Midbrain (tissue), 1 donor: ENCODE data around the gene PPP5C.
A peak's percentile ranks its signal among the peaks of the same experiment; 100 is the strongest.
"Not testable (repeated sequence)": the region's sequence is repeated elsewhere in the genome, so short reads cannot be mapped to it uniquely, and the experiment has no call there.

Experiments
- DNase-seq: peaks from one replicate; lab custom pipeline; 2025; lab: John Stamatoyannopoulos, UW

Gene PPP5C, protein sequence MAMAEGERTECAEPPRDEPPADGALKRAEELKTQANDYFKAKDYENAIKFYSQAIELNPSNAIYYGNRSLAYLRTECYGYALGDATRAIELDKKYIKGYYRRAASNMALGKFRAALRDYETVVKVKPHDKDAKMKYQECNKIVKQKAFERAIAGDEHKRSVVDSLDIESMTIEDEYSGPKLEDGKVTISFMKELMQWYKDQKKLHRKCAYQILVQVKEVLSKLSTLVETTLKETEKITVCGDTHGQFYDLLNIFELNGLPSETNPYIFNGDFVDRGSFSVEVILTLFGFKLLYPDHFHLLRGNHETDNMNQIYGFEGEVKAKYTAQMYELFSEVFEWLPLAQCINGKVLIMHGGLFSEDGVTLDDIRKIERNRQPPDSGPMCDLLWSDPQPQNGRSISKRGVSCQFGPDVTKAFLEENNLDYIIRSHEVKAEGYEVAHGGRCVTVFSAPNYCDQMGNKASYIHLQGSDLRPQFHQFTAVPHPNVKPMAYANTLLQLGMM

DNA sequence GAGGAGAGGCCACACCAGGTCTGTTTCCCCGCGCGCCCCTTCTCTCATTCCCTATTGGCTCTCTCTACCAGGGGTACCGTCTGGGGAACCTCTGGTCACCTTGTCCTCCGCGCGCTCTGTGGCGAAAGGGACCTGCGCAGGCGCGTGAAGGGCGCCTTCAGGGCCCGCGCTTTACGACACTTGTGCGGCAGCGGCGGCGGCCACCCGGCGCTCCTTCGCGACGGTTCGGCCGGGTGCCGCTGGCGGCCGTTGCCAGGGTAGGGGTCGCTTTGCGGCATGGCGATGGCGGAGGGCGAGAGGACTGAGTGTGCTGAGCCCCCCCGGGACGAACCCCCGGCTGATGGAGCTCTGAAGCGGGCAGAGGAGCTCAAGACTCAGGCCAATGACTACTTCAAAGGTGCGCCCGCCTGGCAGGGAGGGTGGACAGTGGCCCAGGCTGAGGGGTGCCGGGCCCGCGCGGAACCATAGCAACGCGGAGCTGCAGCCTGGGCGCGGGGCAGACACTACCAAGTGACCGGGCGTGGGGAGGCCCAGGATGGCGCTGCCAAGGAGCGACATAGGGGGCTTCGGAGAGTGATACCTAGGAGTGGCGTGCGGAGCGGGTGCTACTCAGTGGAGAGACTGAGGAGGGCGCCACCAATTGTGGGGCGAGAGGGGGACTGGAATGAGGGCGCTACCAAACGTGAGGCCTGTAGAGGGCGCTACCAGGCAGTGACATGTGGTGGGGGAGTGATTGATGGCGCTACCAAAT lies at the start of gene PPP5C:
Gene PPP5C, plus strand, starts transcription at position 267 of the 751 bp plus-strand sequence. Its CDS starts 10 bp downstream, at position 277.
- DNase-seq, result peak; percentile 88

DNA sequence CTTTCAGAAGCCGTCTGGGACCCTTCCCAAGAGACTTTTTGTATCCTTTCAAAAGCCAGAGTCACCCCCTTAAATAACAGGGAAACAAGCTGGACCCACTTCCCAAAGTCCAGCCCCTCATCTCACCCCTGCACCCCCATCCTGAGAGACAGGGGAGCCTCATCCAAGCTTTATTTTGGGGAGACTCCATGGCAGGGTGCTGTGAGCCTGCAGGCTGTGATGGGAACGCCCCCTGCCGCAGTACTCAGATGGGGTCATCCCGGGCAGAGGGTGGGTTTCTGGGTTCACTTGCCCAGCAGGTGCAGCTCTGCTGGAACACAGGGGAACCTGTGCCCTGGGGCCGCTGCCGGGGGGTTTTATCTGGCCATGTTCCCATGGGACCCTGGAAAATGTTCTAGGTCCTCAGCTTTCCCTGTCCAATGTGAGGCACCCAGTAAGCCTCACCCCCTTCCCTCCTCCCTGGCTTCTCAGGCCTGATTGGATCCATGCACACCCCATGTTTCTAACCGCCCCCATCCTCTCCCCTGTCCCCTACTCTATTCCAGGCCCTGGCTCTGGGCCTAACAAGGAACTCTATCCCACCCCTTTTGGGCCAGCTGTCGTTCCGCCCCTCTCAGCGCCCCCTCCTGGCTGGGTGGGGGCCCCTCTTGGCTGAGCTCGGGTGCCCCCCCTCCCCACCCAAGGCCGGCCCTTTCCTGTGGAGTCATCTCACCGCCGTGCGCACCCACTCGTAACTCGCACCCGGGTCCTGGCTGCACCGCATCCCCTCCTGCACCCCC lies 49.0 kb upstream of the PPP5C start:
- DNase-seq, result peak; percentile 71

DNA sequence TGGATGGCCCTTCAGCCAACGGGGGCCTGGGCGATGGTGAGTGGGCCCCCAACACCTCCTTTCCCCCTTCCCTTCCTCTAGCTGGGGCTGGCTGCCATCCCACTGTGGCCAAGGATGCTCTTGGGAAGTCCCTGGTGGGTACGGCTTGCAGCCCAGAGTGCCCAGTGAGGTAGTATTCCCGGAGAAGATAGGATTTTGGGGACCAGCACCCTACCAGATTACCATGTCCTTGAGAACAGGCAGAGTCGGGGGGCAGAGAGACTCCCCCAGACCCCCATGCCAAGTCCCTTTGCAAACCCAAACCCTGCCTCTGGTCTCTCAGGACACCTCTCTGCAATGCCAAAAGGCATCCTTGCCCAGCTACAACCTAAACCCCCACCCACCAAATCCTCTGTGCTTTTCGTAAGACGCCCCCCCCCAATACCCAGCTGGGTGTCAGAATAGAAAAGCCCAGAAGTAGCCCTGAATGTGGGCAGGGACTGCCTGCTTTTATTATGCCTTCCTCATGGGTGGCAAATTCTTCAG lies 48.3 kb upstream of the PPP5C start:
- peak; percentile 58 for DNase-seq

DNA sequence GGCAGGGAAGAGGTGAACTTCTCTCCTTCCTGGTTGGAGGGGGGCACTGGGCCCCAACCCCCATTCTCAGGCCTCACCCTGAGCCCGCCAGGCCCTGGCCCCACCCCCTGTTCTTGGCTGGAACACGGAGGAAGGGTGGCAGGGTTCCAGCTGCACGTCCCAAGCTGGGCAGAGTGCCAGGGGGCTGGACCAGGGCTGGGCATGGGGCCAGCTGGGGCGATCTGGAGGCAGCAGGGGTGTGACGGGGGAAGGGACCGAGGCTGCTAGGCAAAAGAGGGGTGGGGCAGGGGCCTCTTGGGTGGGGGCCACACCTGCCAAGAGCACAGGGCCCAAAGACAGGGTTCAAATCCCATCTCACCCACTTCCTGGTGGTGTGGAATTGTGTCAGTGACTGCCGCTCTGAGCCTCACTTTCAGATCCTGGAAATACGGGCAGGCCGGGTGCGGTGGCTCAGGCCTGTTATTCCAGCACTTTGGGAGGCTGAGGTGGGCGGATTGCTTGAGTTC lies 47.8 kb upstream of the PPP5C start:
- peak; percentile 95 for DNase-seq

DNA sequence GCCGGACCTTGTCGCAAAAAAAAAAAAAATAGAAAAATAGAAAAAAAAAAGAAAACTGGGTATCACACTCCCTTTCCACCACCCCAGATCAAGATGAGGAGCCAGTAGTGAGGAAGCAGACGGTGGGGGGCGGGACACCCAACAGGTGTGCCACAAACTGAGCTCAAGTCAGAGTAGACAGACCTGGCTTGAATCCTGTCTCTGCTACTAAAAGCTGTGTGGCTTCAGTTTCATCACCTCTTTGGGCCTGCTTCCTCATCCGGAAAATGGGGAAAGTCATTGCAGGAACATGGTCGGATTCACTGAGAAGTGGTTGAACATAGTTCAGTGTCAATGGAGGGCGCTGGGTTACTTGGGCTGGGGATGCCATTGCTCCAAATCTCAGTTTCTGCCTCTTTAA lies 47.2 kb upstream of the PPP5C start:
- no peak for DNase-seq

DNA sequence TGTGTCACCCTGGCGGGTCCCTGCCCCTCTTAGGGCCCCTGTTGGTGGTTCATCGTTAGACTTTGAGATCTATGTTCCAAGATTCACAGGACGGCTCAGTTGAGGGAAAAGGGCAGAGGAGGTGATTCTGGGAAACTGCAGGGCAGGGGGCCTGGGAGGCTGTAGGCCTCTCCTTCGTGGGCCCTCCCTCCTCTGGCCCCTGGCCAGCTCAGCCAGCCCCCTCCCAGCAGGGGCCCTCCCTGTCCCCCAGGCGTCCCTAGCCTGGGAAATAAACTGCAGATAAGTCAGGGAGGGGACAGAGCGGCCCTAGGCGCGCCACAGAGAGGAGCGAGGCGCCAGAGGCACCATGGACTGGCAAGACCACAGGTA lies 43.6 kb upstream of the PPP5C start:
- DNase-seq, result no peak

DNA sequence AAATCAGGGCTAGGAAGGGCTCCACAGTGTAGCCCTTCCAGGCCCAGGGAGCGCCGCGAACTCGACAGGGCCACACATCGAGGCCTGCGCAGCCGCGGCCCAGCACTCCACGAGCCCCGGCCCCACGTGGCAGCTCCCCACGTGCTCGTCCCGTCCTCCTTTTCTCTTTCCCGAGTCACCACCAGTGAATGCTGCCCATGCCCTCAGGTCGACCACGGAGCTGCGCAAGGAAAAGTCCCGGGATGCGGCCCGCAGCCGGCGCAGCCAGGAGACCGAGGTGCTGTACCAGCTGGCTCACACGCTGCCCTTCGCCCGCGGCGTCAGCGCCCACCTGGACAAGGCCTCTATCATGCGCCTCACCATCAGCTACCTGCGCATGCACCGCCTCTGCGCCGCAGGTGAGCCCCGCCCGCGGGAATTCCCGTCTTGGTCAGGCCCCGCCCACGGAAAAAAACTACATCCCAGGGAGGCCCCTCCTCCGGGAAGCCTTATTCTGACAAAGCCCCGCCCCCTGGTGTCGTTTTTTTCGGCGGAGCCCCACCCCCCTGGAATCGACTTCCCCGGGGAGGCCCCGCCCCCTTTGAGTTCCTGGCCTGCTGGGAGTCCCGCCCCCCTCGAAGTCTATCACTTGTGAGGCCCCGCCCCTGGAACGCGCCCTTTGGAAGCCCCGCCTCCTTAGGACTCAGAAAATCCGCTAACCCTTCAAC lies 43.0 kb upstream of the PPP5C start:
- DNase-seq, result no peak

DNA sequence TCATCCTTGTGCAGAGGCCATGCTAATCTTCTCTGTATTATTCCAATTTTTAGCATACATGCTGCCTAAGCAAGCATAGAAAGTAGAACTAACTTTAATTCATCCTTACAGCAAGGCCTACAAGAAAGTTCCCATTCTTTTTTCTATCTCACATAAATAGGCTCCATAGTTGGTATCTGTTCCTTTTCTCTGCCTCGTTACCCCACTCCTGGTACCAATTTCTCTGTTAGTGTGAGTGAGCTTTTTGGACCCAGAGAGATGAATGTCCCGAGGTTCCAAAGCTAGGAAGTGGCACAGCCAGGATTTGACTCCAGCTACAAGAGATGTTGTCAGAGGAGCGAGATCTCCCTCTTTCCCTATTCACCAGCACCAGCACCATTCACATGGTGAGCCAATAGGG lies 40.4 kb upstream of the PPP5C start:
- no peak for DNase-seq

DNA sequence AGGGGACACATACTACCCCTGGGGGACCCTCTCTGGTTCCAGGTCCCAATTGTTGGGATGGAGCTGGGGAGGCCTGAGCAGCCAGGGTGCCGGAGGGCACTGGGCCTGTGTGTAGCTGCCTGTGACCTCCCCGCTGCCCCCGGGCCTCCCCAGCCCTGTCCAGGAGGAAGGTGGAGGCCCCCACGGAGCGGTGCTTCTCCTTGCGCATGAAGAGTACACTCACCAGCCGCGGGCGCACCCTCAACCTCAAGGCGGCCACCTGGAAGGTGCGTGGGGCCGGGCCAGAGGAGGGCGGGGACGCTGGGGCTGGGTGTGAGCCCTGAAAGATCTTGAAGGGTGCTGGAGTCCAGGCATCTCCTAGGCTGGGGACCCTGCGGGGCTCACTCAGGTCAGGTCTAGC lies 38.4 kb upstream of the PPP5C start:
- no peak for DNase-seq

DNA sequence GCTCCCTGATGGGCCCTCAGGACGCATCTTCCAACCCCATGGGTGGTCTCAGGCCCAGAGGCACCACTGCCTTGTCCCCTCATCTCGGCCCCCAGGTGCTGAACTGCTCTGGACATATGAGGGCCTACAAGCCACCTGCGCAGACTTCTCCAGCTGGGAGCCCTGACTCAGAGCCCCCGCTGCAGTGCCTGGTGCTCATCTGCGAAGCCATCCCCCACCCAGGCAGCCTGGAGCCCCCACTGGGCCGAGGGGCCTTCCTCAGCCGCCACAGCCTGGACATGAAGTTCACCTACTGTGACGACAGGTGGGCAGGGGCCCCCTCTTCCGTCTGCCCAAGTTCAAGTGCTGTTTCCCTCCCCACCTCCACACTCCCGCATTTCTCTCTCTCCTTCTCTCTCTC lies 37.8 kb upstream of the PPP5C start:
- no peak for DNase-seq

DNA sequence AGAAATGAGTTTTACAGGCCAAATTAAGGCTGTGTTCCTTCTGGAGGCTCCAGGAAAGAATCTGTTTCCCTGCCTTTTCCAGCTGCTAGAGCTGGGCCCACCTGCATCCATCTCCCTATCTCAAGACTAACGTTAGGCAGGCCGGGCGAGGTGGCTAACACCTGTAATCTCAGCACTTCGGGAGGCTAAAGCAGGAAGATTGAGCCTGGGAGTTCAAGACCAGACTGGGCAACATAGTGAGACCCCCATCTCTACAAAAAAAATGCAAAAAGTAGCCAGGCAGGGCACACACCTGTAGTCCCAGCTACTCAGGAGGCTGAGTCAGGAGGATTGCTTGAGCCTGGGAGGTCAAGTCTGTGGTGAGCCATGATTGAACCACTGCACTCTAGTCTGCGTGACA lies 35.4 kb upstream of the PPP5C start:
- no peak for DNase-seq

DNA sequence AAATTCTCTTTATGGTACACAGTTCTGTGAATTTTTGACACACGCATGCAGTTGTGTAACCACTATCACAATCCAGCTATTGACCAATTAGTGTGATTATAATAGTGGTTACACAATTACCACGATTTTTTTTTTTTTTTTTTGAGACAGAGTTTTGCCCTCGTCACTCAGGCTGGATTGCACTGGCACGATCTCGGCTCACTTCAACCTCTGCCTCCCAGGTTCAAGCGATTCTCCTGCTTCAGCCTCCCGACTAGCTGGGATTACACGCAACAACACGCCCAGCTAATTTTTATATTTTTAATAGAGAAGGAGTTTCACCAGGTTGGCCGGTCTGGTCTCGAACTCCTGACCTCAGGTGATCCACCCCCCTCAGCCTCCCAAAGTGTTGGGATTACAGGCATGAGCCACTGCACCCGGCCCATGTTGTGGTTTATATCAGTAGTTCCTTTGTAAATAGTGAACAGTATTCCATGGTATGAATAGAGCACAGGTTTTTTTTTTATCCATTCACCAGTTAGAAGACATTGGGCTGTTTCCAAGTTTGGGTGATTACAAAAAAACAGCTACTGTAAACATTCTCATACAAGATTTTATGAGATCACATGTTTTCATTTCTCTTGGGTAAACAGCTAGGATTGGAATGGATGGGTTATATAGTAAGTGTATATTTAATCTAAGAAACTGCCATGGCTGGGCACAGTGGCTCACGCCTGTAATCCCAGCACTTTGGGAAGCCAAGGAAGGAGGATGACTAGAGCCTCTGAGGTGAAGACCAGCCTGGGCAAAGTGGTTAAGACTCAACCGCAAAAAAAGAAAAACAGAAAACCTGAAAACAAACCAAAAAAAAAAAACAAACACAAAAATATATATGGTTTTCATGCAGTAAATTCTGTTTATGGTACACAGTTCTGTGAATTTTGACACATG lies 33.1 kb upstream of the PPP5C start:
- DNase-seq, result not testable (repeated sequence)

DNA sequence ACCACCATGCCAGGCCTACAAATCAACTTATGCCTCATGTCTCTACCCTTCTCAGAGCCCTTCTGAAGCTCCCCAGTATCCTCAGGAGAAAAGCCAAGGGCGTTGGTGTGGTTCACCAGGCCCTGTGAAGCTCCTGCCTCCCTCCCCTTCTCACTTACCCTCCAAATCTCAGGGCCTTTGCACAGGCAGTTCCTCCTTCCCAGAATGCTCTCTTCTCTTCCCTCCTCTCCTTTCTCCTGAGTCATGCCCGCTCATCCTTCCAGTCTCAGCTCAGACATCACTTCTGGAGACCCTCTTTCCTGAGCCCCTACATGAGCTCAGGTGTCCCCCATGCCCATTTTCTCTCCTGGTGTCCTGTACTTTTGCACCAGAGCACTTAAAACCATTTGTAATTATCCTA lies 29.5 kb upstream of the PPP5C start:
- no peak for DNase-seq

DNA sequence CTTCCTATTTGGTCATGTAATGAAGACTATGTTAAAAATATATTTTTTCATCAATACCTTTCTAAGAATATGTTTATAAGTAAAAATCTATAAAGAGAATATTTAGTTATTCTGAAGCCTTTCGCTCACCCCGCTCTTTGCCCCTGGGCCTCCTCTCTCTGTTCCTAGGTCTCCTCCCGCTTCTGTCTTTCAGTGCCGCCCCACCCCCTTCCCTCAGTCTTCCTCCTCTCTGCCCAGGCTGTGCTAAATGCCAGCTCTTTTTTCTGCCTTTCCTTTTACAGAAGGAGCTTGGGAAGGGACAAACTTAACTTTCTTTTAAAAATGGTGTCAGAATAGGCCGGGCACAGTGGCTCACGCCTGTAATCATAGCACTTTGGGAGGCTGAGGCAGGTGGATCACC lies 27.3 kb upstream of the PPP5C start:
- DNase-seq, result no peak

DNA sequence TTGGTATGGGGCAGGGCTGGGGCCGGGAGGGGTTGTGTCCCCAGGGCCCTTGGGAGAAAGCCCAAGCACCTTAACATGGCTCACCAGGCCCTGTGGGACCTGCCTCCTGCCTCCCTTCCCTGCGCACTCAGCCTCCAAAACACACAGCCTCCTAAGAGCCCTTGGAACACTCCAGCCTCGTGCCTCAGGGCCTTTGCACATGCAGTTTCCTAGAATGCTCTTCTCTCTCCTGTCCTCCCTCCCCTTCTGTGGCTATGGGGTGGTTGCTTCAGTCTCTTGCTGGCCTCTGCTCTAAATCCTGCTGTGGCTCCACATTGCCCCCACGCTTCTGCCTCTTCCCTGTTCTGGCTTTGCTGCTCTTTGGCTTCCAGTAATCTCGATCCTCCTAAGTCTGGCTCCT lies 26.3 kb upstream of the PPP5C start:
- no peak for DNase-seq

DNA sequence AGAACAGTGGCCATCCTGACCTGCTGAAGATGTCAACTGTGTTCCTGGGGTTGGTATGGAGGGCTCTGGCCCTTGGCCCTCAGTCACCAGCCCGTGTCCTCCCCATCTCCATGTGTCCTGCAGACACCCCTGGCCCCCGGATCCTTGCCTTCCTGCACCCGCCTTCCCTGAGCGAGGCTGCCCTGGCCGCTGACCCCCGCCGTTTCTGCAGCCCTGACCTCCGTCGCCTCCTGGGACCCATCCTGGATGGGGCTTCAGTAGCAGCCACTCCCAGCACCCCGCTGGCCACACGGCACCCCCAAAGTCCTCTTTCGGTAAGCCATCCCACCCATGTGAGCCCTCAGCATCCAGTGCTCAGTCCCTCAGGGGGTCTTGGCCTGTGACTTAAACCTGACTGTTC lies 25.2 kb upstream of the PPP5C start:
- no peak for DNase-seq

DNA sequence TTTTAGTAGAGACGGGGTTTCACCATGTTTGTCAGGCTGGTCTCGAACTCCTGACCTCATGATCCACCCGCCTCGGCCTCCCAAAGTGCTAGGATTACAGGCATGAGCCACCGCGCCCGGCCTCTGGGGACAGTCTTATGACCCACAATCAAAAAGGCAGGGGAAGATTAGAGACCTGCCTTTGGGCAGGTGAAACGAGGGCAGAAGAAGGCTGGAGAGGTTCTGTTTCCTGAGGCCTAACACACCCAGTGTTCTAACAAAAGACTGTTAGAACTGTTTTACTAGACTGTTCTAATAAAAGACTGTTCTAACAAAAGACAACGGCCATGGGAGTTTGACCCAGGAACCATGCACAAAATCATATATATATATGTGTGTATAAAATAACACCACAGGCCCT lies 23.7 kb upstream of the PPP5C start:
- not testable (repeated sequence) for DNase-seq

DNA sequence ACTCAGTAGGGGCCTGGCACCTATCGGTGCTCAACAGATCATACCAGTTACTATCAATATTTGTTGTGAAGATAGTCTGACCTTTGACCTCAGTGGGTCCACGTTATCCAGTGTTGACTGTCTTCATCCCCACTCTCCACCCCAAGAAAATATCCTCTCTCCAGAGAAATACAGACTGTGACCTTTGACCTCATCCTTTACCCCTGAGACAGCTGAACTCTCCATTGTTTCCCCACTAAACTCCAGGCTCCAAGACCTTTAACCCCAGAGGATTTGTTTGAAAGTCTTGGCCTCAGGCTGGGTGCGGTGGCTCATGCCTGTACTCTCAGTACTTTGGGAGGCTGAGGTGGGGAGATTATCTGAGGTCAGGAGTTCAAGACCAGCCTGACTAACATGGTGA lies 22.6 kb upstream of the PPP5C start:
- no peak for DNase-seq

DNA sequence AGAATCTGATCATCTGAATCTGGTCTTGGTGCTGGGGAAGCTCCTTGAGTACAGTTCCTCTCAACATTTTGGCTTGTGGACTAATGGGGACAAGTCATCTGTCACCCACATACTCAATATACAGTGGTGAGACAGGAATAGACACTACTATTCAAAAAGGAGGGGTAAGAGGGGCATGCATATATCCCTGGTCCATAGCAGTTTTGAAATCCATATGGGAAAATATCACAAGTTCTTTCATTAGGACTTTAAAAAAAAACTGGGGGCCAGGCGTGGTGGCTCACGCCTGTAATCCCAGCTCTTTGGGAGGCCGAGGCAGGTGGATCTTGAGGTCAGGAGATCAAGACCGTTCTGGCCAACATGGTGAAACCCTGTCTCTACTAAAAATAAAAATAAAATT lies 20.3 kb upstream of the PPP5C start:
- DNase-seq, result no peak

DNA sequence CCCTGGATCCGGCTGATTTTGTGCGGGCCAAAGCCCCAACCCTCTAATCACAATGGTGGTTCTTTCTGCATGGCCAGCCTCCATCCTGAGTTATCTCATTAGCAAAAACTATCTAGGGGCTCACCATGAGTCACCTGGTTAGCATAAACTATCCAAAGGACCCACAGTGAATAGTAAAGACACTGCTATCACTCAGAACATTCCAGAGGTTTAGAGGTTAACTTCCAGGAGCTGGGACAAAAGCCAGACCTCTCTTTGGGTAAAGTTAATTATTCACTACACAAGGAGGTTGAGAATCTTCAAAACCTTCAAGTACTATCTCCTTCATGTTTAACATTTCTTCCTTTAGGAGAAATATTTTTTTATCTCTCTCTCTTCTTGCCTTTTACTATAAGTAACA lies 18.8 kb upstream of the PPP5C start:
- DNase-seq, result no peak
